ENCODE data around the gene PLAAT5. TPM values are rescaled to one million over a fixed set of nuclear protein-coding genes. Genes with fewer than 3 reads are reported as not detected.

PLAAT5 gene
- total and polyA plus RNA-seq, 2 of the 8 experiments (the other 6 are each of a cell fraction or from before 2014, with no cell fraction given) = 16.0 to 18.7 TPM

- TF ChIP-seq, protein P1, sequence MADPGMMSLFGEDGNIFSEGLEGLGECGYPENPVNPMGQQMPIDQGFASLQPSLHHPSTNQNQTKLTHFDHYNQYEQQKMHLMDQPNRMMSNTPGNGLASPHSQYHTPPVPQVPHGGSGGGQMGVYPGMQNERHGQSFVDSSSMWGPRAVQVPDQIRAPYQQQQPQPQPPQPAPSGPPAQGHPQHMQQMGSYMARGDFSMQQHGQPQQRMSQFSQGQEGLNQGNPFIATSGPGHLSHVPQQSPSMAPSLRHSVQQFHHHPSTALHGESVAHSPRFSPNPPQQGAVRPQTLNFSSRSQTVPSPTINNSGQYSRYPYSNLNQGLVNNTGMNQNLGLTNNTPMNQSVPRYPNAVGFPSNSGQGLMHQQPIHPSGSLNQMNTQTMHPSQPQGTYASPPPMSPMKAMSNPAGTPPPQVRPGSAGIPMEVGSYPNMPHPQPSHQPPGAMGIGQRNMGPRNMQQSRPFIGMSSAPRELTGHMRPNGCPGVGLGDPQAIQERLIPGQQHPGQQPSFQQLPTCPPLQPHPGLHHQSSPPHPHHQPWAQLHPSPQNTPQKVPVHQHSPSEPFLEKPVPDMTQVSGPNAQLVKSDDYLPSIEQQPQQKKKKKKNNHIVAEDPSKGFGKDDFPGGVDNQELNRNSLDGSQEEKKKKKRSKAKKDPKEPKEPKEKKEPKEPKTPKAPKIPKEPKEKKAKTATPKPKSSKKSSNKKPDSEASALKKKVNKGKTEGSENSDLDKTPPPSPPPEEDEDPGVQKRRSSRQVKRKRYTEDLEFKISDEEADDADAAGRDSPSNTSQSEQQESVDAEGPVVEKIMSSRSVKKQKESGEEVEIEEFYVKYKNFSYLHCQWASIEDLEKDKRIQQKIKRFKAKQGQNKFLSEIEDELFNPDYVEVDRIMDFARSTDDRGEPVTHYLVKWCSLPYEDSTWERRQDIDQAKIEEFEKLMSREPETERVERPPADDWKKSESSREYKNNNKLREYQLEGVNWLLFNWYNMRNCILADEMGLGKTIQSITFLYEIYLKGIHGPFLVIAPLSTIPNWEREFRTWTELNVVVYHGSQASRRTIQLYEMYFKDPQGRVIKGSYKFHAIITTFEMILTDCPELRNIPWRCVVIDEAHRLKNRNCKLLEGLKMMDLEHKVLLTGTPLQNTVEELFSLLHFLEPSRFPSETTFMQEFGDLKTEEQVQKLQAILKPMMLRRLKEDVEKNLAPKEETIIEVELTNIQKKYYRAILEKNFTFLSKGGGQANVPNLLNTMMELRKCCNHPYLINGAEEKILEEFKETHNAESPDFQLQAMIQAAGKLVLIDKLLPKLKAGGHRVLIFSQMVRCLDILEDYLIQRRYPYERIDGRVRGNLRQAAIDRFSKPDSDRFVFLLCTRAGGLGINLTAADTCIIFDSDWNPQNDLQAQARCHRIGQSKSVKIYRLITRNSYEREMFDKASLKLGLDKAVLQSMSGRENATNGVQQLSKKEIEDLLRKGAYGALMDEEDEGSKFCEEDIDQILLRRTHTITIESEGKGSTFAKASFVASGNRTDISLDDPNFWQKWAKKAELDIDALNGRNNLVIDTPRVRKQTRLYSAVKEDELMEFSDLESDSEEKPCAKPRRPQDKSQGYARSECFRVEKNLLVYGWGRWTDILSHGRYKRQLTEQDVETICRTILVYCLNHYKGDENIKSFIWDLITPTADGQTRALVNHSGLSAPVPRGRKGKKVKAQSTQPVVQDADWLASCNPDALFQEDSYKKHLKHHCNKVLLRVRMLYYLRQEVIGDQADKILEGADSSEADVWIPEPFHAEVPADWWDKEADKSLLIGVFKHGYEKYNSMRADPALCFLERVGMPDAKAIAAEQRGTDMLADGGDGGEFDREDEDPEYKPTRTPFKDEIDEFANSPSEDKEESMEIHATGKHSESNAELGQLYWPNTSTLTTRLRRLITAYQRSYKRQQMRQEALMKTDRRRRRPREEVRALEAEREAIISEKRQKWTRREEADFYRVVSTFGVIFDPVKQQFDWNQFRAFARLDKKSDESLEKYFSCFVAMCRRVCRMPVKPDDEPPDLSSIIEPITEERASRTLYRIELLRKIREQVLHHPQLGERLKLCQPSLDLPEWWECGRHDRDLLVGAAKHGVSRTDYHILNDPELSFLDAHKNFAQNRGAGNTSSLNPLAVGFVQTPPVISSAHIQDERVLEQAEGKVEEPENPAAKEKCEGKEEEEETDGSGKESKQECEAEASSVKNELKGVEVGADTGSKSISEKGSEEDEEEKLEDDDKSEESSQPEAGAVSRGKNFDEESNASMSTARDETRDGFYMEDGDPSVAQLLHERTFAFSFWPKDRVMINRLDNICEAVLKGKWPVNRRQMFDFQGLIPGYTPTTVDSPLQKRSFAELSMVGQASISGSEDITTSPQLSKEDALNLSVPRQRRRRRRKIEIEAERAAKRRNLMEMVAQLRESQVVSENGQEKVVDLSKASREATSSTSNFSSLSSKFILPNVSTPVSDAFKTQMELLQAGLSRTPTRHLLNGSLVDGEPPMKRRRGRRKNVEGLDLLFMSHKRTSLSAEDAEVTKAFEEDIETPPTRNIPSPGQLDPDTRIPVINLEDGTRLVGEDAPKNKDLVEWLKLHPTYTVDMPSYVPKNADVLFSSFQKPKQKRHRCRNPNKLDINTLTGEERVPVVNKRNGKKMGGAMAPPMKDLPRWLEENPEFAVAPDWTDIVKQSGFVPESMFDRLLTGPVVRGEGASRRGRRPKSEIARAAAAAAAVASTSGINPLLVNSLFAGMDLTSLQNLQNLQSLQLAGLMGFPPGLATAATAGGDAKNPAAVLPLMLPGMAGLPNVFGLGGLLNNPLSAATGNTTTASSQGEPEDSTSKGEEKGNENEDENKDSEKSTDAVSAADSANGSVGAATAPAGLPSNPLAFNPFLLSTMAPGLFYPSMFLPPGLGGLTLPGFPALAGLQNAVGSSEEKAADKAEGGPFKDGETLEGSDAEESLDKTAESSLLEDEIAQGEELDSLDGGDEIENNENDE (IDR thresholded peaks at IDR 0.05; ENCODE audit: insufficient replicate concordance, low read length) = no peak
- TF ChIP-seq SP1 (IDR thresholded peaks at IDR 0.05; ENCODE audit: low read depth, low read length) (no peak), JUN (IDR thresholded peaks at IDR 0.05; ENCODE audit: low read depth, low read length) (no peak), RAD21 (IDR thresholded peaks at IDR 0.05 in 1 of 2, conservative IDR thresholded peaks at IDR 0.05 in 1 of 2; ENCODE audit: low read depth in 2 of 2, low read length in 2 of 2) (no peak), SIRT6 (IDR thresholded peaks at IDR 0.05; ENCODE audit: low read length) (no peak), EGR1 (IDR thresholded peaks at IDR 0.05; ENCODE audit: borderline replicate concordance, low read depth, low read length) (no peak), CHD1 (IDR thresholded peaks at IDR 0.05; ENCODE audit: low read depth, low read length) (no peak), PHF8 (conservative IDR thresholded peaks at IDR 0.05; ENCODE audit: low read depth, low read length) (no peak), POLR2A (IDR thresholded peaks at IDR 0.05; ENCODE audit: control extremely low read depth in 1 of 2, low read depth in 2 of 2, low read length in 2 of 2) (no peak), RXRA (IDR thresholded peaks at IDR 0.05; ENCODE audit: insufficient read depth, low read depth, low read length) (no peak), KDM4A (IDR thresholded peaks at IDR 0.05; ENCODE audit: low read depth, low read length, severe bottlenecking) (no peak), SUZ12 (IDR thresholded peaks at IDR 0.05; ENCODE audit: low read length) (no peak), EZH2 (IDR thresholded peaks at IDR 0.05; ENCODE audit: low read depth, low read length, severe bottlenecking) (no peak)
These were observed 42.3 kb downstream of the PLAAT5 start (continued) for GRCh38 chr11:63448646-63449045.
